Head of caudate nucleus (tissue), 42 donors: Measurements from ENCODE around the gene ZNF829.

Experiments
- DNase-seq, 42 donors: peaks; one replicate each; pipeline versions ENCODE4 v3.0.0 to v3.0.0-alpha.2; 2020 to 2021; ENCODE audit warnings: mixed read lengths in 7 of 42
- intact Hi-C: fragments of 100-400 bp; cut with DNase I; formaldehyde crosslinking; loops from one replicate; pipeline ENCODE4 v1.15.0; 2022

The ZNF829 gene

DNA sequence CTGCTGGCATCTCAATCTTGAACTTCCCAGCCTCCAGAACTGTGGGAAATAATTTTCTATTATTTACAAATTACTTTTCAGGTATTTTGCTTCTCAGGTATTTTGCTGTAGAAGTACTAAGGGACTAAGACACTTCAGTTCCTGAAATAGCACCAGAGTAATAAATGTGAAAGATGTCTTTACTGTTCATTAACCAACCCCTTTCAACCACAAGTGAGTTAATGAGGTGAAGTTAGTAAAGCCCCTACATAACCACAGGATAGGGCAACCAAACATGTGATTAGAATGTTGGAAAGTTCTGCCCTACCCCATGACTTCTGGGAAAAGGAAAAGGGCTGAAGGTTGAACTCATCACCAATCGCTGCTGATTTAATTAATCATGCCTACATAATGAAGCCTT is 68.1 kb downstream of the ZNF829 start:
- intact Hi-C loops: no loop called here
- no peak for DNase-seq

DNA sequence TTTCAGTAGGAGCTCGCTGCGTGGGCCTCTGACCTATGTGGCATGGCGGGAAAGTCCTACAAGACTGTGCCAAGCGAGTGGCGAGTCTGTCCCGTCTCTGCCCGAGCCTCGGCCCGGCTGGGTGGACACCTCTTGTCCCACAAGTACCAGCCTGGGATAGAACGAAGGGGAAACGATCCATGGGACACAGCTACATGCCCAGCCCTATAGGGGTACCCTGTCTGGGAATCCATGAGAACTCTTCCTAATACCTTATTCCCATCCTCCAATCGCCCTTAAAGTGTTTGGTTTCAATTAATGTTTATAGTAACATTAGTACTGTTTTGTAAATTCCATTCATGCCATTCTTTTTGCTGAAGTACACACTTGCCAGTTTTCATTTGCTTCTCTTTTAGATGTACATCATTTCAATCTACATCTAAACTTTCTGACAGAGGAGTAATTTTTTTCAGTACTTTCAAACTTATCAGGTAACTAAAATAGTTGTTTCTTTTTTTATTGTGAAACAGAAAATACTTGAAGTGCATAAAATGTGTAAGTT is 77.2 kb downstream of the ZNF829 start:
- DNase-seq: no peak
- intact Hi-C loops: loop anchor here (1.0 to 5.0 kb wide), 3 partner anchors 11 to 628 kb away; partner anchors contain the start of genes ZNF260, ZNF345, ZNF569 and ZNF570
